ENCODE measurements around the gene TMEM54.

The TMEM54 gene

GRCh38 chr1:32864375-32865019 lies 36.7 kb downstream of the TMEM54 start:
- DNase-seq (ENCODE audit: low read depth in 2 of 2), result no peak

- no peak for DNase-seq (ENCODE audit: low read depth in 2 of 2)
These were observed 37.3 kb downstream of the TMEM54 start for GRCh38 chr1:32863881-32864245.

GRCh38 chr1:32863218-32863880 lies 37.8 kb downstream of the TMEM54 start:
- DNase-seq (ENCODE audit: low read depth in 2 of 2), result no peak

- DNase-seq (ENCODE audit: low read depth in 2 of 2), result no peak
These were observed 39.1 kb downstream of the TMEM54 start for GRCh38 chr1:32861904-32862695.

GRCh38 chr1:32860566-32860965 lies 40.6 kb downstream of the TMEM54 start:
- no peak for DNase-seq (ENCODE audit: low read depth in 2 of 2)

- DNase-seq (ENCODE audit: low read depth in 2 of 2), result no peak
These were observed 41.3 kb downstream of the TMEM54 start for GRCh38 chr1:32859915-32860314.

GRCh38 chr1:32858791-32859190 lies 42.4 kb downstream of the TMEM54 start:
- DNase-seq (ENCODE audit: low read depth in 2 of 2), result no peak

GRCh38 chr1:32858136-32858535 lies 43.1 kb downstream of the TMEM54 start:
- DNase-seq (ENCODE audit: low read depth in 2 of 2), result no peak

GRCh38 chr1:32855861-32856617 lies 45.1 kb downstream of the TMEM54 start:
- DNase-seq (ENCODE audit: low read depth in 2 of 2), result no peak

GRCh38 chr1:32848354-32849063 lies 52.7 kb downstream of the TMEM54 start:
- no peak for DNase-seq (ENCODE audit: low read depth in 2 of 2)
